D721Med (cell line): ENCODE measurements around the gene ANKFY1.

Source experiments
- DNase-seq: peaks from one replicate; pipeline ENCODE4 v3.0.0; 2011; ENCODE audit warnings: low spot score; ENCODE audit not compliant: insufficient read length
- FAIRE-seq: peaks from 2 replicates; lab custom pipeline; 2011; peaks lifted over from hg19 to GRCh38; lab: Jason Lieb, UNC
- TF ChIP-seq, protein P1 (sequence below): IDR thresholded peaks from 2 replicates; pipeline ENCODE4 v1.5.1; 2012; ENCODE audit warnings: mild to moderate bottlenecking, control low read depth; ENCODE audit not compliant: insufficient read depth; ENCODE audit errors: missing control alignments

ANKFY1 gene, protein sequence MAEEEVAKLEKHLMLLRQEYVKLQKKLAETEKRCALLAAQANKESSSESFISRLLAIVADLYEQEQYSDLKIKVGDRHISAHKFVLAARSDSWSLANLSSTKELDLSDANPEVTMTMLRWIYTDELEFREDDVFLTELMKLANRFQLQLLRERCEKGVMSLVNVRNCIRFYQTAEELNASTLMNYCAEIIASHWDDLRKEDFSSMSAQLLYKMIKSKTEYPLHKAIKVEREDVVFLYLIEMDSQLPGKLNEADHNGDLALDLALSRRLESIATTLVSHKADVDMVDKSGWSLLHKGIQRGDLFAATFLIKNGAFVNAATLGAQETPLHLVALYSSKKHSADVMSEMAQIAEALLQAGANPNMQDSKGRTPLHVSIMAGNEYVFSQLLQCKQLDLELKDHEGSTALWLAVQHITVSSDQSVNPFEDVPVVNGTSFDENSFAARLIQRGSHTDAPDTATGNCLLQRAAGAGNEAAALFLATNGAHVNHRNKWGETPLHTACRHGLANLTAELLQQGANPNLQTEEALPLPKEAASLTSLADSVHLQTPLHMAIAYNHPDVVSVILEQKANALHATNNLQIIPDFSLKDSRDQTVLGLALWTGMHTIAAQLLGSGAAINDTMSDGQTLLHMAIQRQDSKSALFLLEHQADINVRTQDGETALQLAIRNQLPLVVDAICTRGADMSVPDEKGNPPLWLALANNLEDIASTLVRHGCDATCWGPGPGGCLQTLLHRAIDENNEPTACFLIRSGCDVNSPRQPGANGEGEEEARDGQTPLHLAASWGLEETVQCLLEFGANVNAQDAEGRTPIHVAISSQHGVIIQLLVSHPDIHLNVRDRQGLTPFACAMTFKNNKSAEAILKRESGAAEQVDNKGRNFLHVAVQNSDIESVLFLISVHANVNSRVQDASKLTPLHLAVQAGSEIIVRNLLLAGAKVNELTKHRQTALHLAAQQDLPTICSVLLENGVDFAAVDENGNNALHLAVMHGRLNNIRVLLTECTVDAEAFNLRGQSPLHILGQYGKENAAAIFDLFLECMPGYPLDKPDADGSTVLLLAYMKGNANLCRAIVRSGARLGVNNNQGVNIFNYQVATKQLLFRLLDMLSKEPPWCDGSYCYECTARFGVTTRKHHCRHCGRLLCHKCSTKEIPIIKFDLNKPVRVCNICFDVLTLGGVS

DNA sequence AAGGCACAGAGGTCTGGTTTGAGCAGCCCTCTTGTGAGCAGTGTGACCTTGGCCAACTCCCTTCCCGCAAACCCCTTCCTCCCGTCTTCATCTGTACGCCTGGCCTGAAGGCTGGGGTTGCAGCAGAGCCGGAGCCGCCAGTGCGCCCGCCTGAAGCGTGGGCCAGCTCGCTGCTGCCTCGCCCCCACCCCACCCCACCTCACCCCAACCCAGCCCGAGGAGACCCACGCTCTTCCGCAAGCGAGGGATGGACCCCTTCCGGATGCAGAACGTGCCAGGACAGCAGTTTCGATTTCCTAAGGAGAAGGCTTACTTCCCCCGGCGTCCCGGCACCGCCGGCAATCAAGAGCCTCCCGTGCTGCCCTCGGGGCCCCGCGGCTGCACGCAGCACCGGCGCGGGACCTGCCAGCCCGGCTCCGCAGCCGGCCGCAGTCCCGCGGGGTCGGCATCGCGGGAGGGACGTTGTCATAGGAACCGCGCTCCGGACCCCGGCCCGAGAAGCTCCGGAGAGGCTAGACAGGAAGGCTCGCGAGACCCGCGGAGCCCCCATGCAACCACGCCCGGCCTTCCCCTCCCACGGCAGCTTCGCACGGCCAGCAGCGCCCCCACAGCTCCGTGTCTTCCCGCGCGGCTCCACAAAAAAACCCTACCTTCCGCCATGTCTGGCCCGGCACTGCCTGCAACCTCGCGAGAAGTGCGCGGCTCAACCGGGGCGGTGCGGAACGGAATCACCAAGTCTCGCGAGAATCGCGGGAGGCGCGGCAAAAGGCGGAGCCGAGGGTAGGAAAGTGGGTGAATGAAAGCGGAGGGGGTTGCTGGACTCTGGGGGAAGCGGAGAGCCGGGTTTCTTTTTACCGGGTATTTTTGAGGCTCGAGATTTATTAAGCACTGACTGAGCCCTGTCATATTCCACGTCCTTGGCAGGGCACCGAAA, at the start of gene ANKFY1:
Gene ANKFY1 (minus strand): TSS at position 698 of the 934 bp plus-strand sequence. CDS start 38 bp downstream, at position 660.
- TF ChIP-seq, protein P1, sequence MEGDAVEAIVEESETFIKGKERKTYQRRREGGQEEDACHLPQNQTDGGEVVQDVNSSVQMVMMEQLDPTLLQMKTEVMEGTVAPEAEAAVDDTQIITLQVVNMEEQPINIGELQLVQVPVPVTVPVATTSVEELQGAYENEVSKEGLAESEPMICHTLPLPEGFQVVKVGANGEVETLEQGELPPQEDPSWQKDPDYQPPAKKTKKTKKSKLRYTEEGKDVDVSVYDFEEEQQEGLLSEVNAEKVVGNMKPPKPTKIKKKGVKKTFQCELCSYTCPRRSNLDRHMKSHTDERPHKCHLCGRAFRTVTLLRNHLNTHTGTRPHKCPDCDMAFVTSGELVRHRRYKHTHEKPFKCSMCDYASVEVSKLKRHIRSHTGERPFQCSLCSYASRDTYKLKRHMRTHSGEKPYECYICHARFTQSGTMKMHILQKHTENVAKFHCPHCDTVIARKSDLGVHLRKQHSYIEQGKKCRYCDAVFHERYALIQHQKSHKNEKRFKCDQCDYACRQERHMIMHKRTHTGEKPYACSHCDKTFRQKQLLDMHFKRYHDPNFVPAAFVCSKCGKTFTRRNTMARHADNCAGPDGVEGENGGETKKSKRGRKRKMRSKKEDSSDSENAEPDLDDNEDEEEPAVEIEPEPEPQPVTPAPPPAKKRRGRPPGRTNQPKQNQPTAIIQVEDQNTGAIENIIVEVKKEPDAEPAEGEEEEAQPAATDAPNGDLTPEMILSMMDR, result no peak
- FAIRE-seq (no peak), DNase-seq (peak; percentile 96)

DNA sequence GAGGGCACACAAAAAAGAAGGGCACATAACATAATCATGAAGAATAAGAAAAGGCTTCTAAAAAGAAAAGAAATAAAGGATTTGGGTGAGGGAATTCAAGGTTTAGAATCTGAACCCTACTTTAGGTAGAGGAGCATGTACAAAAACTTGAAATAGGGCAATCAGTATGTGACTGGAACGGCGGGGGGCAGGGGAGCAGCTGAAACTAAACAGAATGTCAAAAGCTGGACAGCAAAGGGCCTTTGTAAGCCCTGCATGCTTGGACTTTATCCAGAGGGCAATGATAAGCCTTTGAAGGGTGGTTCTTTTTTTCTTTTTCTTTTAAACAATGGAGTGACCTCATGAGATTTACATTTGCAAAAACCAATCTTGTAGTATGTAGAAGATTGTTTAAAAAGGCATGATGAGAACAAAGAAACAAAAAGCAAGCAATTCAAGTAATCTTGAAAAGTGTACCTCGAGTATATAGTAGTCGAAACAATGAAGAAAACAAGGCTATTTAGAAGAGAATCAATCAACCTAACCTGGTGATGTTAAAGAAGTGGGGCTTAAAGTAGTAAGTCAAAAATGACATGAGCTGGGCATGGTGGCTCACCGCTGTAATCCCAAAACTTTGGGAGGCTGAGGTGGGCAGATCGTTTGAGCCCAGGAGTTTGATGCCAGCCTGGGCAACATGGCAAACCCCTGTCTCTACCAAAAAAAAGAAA, 46.7 kb upstream of the ANKFY1 start:
- DNase-seq, result no peak
- TF ChIP-seq, protein P1, result no peak
- FAIRE-seq, result no peak

DNA sequence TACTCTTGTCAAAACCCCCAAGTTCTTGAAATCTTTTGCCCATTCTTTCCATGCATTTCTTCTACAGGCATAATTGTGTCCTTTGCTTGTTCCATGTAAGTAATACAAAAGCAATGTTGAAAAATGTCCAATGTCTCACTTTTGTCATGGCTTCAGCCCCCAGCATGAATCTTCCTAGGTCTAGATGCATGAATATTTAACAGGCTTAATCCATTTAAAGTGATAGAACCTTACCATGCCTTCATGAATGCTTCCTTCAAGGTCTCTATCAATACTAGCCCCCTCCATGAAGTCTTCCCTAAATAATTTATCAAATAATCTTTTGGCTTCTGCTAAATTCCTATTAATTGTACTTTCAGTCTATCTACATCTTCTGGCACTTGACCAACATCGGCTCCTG, 46.1 kb upstream of the ANKFY1 start:
- FAIRE-seq (no peak), DNase-seq (no peak)
- TF ChIP-seq, protein P1, result no peak

DNA sequence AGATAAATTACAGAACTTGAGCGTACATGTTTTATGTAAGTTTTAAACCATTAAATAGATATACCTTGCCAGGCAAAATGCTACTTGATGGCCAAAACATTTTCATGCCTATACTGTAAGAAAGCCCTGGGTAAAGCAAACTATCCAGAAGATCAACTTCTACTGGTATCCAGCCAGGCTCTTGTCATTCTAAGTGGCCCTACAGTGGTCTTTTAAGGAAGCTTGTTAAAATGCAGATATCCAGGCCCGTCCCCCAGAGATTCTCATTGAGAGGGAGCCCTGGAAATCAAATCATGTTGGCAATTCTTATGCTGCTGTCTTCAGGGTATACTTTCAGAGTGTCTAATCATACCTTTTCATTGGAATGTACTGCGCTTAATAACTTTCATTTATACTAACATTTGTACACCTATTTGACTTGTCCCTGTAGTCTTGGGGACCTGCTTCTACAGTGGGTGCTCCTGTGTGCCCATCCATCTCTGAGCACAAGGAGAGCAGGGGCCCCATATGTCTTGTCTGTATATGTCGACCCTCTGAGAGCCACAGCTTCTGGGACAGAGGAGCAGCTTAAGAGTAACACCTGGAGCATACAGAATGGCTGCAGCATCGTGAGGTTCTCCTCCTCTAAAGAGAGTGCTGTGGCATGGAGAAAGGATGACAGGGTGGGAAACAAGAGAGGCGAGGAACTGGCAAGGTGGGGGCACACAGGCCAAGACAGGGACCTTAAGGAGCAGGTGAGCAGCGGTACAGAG, 43.6 kb upstream of the ANKFY1 start:
- no peak for FAIRE-seq
- TF ChIP-seq, protein P1, result no peak
- no peak for DNase-seq

DNA sequence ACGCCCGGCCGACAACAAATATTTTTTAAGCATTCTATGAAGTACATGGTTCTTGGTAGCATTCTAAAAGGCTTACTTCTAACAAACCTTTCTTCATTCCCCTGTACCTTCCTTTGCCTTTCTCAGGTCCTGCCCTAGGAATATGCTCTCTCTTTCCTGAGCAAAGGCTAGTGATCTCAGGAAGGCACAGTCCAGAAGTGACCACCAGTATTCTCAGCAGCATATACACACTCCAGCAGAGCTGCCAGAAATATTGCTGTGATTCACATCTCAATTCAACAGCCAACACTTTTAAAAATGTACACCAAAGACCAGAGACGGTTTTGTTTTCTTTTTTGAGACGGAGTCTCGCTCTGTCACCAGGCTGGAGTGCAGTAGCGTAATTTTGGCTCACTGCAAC, 41.4 kb upstream of the ANKFY1 start:
- TF ChIP-seq, protein P1, result no peak
- DNase-seq (no peak), FAIRE-seq (no peak)
